Middle frontal gyrus (tissue), 1 donor: ENCODE data around the gene NPHP4.

Experiments used
- DNase-seq: peaks from one replicate; pipeline ENCODE4 v3.0.0-alpha.2; 2015; ENCODE audit warnings: low spot score; ENCODE audit errors: extremely low spot score

The NPHP4 gene

GRCh38 chr1:5972198-5972520, 20.1 kb downstream of the NPHP4 start:
- no peak for DNase-seq

- DNase-seq, result no peak
Measured at GRCh38 chr1:5971471-5972197, 20.6 kb downstream of the NPHP4 start.

GRCh38 chr1:5970610-5971273, 21.5 kb downstream of the NPHP4 start:
- DNase-seq, result no peak

- no peak for DNase-seq
Measured at GRCh38 chr1:5969168-5969567, 23.1 kb downstream of the NPHP4 start.

- DNase-seq, result no peak
Measured at GRCh38 chr1:5968161-5968736, 24.0 kb downstream of the NPHP4 start.

GRCh38 chr1:5967351-5968160, 24.7 kb downstream of the NPHP4 start:
- DNase-seq, result no peak

GRCh38 chr1:5966543-5967205, 25.6 kb downstream of the NPHP4 start:
- DNase-seq, result no peak

- no peak for DNase-seq
Measured at GRCh38 chr1:5965586-5966131, 26.6 kb downstream of the NPHP4 start.

GRCh38 chr1:5962265-5963105, 29.7 kb downstream of the NPHP4 start:
- DNase-seq, result no peak

- no peak for DNase-seq
Measured at GRCh38 chr1:5961601-5962000, 30.6 kb downstream of the NPHP4 start.

GRCh38 chr1:5960336-5960735, 31.9 kb downstream of the NPHP4 start:
- no peak for DNase-seq

GRCh38 chr1:5959667-5960230, 32.5 kb downstream of the NPHP4 start:
- DNase-seq, result no peak

GRCh38 chr1:5959087-5959486, 33.1 kb downstream of the NPHP4 start:
- DNase-seq, result no peak

- DNase-seq, result no peak
Measured at GRCh38 chr1:5956022-5956830, 36.0 kb downstream of the NPHP4 start.

GRCh38 chr1:5955479-5955977, 36.7 kb downstream of the NPHP4 start:
- DNase-seq, result no peak

GRCh38 chr1:5954964-5955363, 37.3 kb downstream of the NPHP4 start:
- DNase-seq, result no peak

- DNase-seq, result no peak
Measured at GRCh38 chr1:5953386-5953785, 38.8 kb downstream of the NPHP4 start.

GRCh38 chr1:5951846-5952410, 40.3 kb downstream of the NPHP4 start:
- DNase-seq, result no peak
